SU-DHL-6 (cell line): ENCODE results near the gene PPARD.

ENCODE experiments used
- H2AFZ ChIP-seq: fragments of 200-600 bp; sonication (generic); 2 replicates; pipeline ENCODE4 v1.6.1; 2014; ENCODE audit warnings: low read depth, mild to moderate bottlenecking, moderate library complexity, mixed read lengths, antibody characterized with exemption, low read length; ENCODE audit not compliant: severe bottlenecking
- H3F3A ChIP-seq: fragments of 200-600 bp; shearing (Covaris generic); 2 replicates; pipeline ENCODE4 v1.6.0; 2016; ENCODE audit warnings: antibody characterized with exemption, mild to moderate bottlenecking; ENCODE audit not compliant: insufficient read depth
- H3K27ac ChIP-seq: fragments of 200-600 bp; sonication (generic); 2 replicates; pipeline ENCODE4 v1.5.1; 2016; ENCODE audit warnings: low read depth, mild to moderate bottlenecking, low read length, moderate library complexity, mixed read lengths
- H3K27me3 ChIP-seq: fragments of 200-600 bp; sonication (generic), shearing (Covaris generic); 2 replicates; pipeline ENCODE4 v1.6.0; 2014; ENCODE audit warnings: mild to moderate bottlenecking, low read length
- H3K36me3 ChIP-seq: fragments of 200-600 bp; sonication (generic); 2 replicates; pipeline ENCODE4 v1.6.1; 2014; ENCODE audit warnings: mild to moderate bottlenecking, low read length, mixed read lengths
- H3K4me2 ChIP-seq: fragments of 300-600, 200-600 bp; shearing (Covaris generic), sonication (generic); 2 replicates; pipeline ENCODE4 v1.6.0; 2014; ENCODE audit warnings: low read length, low read depth, mild to moderate bottlenecking; ENCODE audit not compliant: poor library complexity, severe bottlenecking
- H3K4me3 ChIP-seq: fragments of 200-600 bp; sonication (generic); 2 replicates; pipeline ENCODE4 v1.5.1; 2014; ENCODE audit warnings: antibody characterized with exemption, low read length, mild to moderate bottlenecking, mixed read lengths; ENCODE audit not compliant: insufficient read depth, poor library complexity, severe bottlenecking
- H3K79me2 ChIP-seq: fragments of 200-600 bp; sonication (generic); 2 replicates; pipeline ENCODE4 v1.6.1; 2014; ENCODE audit warnings: mild to moderate bottlenecking, low read length, moderate library complexity; ENCODE audit not compliant: insufficient read depth
- H3K9ac ChIP-seq: fragments of 200-600 bp; sonication (generic); 2 replicates; pipeline ENCODE4 v1.7.0; 2014; ENCODE audit warnings: mild to moderate bottlenecking, low read length
- H3K9me2 ChIP-seq: fragments of 200-600 bp; sonication (generic); replicated peaks from 2 replicates; pipeline ENCODE4 v1.6.1; 2014; ENCODE audit warnings: low read length; ENCODE audit not compliant: insufficient read depth
- H3K9me3 ChIP-seq: fragments of 200-600 bp; sonication (generic); 2 replicates; pipeline ENCODE4 v1.6.1; 2014; ENCODE audit warnings: low read length, mixed read lengths; ENCODE audit not compliant: insufficient read depth
- H4K20me1 ChIP-seq: fragments of 200-600 bp; sonication (generic); 2 replicates; pipeline ENCODE4 v1.6.1; 2014; ENCODE audit warnings: low read depth, mild to moderate bottlenecking, antibody characterized with exemption, low read length, moderate library complexity, mixed read lengths
- EZH2phosphoT487 ChIP-seq: fragments of 200-600 bp; sonication (generic), shearing (Covaris generic); conservative IDR thresholded peaks from 2 replicates; pipeline ENCODE4 v1.6.1; 2018; ENCODE audit warnings: mild to moderate bottlenecking, antibody characterized with exemption, low read length, moderate library complexity, mixed read lengths
- TF ChIP-seq, protein P1 (sequence below): fragments of 200-600 bp; sonication (generic); IDR thresholded peaks from one replicate; pipeline ENCODE4 v1.5.1; 2017; ENCODE audit warnings: antibody characterized with exemption, mild to moderate bottlenecking, low read length, moderate library complexity; ENCODE audit not compliant: insufficient read depth, poor library complexity, severe bottlenecking

The PPARD gene

DNA sequence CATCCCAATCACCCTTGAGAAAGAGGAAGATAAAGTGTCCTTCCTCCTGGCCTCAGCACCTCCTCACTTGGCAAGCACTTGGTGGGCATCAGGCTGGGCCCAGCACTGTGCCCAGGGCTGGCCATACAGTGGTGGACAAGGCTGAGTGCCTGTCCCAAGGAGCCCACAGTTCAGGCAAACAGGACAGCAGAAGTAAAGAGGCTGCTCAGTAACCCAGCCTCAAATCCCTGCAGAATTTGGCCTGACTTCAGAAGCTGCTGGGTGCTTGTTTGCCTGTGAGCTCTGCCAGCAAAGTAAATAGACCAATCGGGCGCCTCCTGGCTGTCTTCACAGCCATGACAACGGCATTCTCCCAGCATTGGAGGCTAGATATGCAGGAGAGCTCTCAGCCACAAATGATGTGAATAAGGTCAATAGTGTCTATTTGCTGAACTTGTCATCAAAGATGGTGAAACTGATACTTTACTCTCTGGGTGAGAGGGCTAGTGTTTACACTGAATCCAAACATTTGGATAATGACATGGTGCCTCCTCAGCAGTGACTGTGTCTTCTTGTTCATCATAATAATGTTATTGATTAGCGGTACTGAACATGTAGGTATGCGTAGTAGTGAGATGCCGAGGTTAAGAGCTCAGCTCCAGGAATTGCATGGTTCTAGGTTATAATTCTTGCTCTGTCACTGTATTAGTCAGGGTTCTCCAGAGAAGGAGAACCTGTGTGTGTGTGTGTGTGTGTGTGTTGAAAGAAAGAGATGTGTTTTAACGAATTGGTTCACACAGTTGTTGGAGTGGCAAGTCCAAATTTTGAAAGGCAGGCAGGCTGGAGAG is 72.9 kb downstream of the PPARD start:
- Histone ChIP-seq H3K79me2 (no peaks in the 10 kb centered on the region), H3K4me3 (no peak overlapping the region), H3K4me2 (no peak overlapping the region), H3F3A (no peaks in the 10 kb centered on the region), H3K9me3 (no peaks in the 10 kb centered on the region), H3K27me3 (no peaks in the 10 kb centered on the region), H4K20me1 (no peaks in the 10 kb centered on the region), H3K36me3 (no peaks in the 10 kb centered on the region), H3K9me2 (no peaks in the 10 kb centered on the region), H3K9ac (no peak overlapping the region), H3K27ac (no peak overlapping the region), H2AFZ (no peak overlapping the region)
- TF ChIP-seq EZH2phosphoT487: no peak
- TF ChIP-seq, protein P1, sequence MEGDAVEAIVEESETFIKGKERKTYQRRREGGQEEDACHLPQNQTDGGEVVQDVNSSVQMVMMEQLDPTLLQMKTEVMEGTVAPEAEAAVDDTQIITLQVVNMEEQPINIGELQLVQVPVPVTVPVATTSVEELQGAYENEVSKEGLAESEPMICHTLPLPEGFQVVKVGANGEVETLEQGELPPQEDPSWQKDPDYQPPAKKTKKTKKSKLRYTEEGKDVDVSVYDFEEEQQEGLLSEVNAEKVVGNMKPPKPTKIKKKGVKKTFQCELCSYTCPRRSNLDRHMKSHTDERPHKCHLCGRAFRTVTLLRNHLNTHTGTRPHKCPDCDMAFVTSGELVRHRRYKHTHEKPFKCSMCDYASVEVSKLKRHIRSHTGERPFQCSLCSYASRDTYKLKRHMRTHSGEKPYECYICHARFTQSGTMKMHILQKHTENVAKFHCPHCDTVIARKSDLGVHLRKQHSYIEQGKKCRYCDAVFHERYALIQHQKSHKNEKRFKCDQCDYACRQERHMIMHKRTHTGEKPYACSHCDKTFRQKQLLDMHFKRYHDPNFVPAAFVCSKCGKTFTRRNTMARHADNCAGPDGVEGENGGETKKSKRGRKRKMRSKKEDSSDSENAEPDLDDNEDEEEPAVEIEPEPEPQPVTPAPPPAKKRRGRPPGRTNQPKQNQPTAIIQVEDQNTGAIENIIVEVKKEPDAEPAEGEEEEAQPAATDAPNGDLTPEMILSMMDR: peak; percentile 63

DNA sequence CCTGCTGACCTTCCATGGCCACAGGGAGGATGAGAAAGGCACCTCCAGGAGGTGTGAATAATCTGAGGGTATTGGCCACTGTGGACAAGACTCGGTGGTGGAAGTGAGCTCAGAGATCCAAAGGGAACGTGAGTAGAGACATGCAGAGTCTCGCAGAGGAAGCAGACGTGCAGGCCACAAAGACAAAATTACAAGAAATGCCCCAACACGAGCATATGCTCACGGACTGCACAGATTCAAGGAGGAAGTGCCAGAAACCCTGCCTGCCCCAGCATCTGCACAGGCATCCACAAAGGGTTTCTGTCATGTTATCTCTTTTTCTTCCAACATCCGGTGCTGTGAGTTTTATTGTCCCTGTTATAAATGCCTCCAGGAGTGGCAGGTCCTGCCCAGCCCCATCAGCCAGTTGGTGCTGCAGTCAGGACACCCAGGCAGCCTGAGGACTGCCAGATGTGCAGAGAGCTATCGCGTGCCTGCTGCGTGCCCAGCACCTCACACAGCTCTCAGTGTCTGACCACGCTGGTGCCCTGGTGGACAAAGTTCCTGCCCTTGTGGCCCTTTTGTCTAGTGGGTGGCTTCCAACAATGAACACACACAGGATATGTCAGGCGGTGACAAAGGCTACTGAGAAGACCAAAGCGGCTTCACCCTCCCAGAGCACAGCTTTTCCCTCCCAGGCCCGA is 75.8 kb downstream of the PPARD start:
- no peaks in the 10 kb centered on the region for H3K9me2 ChIP-seq
- H3K27me3 ChIP-seq: no peaks in the 10 kb centered on the region
- no peak overlapping the region for H3K27ac ChIP-seq
- no peaks in the 10 kb centered on the region for H3F3A ChIP-seq
- H3K36me3 ChIP-seq: no peaks in the 10 kb centered on the region
- no peak overlapping the region for H3K4me2 ChIP-seq
- H3K4me3 ChIP-seq: no peak overlapping the region
- TF ChIP-seq, protein P1: no peak
- no peak for TF ChIP-seq EZH2phosphoT487
- no peak overlapping the region for H3K9ac ChIP-seq
- no peak overlapping the region for H2AFZ ChIP-seq
- no peaks in the 10 kb centered on the region for H3K79me2 ChIP-seq
- H4K20me1 ChIP-seq: no peaks in the 10 kb centered on the region
- H3K9me3 ChIP-seq: no peaks in the 10 kb centered on the region

DNA sequence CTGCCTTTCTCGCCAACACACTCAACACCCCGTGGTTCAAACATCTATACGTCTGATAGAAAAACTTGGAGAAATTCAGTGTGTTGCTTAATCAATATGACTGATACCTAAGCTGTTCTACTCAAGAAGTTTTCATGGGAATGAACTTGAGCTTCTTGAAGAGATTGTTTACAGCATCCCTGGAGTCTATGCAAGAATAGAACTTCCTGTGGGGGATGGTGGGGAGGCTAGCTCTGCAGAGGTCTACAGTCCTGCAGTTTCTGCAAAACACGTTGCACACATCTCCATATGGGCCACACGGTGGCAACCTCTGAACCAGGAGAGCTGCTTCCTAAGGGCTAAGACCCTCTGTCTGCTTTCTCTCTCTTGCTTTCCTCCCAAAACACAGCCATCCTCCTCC is 77.1 kb downstream of the PPARD start:
- Histone ChIP-seq H3K79me2 (no peaks in the 10 kb centered on the region), H3K9me2 (no peaks in the 10 kb centered on the region), H3F3A (no peaks in the 10 kb centered on the region), H3K36me3 (no peaks in the 10 kb centered on the region), H3K9me3 (no peaks in the 10 kb centered on the region), H3K4me3 (no peak overlapping the region), H3K27me3 (no peaks in the 10 kb centered on the region), H2AFZ (no peak overlapping the region), H3K4me2 (no peak overlapping the region), H4K20me1 (no peaks in the 10 kb centered on the region), H3K9ac (no peak overlapping the region), H3K27ac (no peak overlapping the region)
- TF ChIP-seq, protein P1: peak; percentile 15
- TF ChIP-seq EZH2phosphoT487: no peak
